ENCODE results near the gene CTSG.
"Not testable (repeated sequence)": the region's sequence is repeated elsewhere in the genome, so short reads cannot be mapped to it uniquely, and the experiment has no call there.

CTSG gene

DNA sequence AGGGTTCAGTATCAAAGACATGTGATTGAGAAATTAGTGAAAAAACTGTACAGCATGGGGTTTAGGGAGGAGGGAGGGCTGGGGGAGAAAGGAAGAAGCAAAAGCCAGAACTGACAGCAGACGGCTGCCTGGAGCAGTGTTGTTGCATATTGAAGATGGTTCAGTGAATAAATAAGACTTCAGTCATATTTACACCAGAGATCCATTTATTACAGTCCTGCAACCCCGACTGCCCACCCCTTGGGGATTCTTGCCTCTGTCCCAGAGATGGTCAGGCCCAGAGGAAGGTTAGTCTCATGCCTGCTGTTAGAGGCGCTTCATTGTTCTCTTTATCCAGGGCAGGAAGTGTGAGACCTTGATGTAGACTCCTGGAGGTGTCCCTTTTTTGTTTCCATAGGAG, 30.2 kb upstream of the CTSG start:
- no peak overlapping the region for H3K27ac ChIP-seq
- TF ChIP-seq, protein P1, sequence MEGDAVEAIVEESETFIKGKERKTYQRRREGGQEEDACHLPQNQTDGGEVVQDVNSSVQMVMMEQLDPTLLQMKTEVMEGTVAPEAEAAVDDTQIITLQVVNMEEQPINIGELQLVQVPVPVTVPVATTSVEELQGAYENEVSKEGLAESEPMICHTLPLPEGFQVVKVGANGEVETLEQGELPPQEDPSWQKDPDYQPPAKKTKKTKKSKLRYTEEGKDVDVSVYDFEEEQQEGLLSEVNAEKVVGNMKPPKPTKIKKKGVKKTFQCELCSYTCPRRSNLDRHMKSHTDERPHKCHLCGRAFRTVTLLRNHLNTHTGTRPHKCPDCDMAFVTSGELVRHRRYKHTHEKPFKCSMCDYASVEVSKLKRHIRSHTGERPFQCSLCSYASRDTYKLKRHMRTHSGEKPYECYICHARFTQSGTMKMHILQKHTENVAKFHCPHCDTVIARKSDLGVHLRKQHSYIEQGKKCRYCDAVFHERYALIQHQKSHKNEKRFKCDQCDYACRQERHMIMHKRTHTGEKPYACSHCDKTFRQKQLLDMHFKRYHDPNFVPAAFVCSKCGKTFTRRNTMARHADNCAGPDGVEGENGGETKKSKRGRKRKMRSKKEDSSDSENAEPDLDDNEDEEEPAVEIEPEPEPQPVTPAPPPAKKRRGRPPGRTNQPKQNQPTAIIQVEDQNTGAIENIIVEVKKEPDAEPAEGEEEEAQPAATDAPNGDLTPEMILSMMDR (conservative IDR thresholded peaks at IDR 0.05): no peak

DNA sequence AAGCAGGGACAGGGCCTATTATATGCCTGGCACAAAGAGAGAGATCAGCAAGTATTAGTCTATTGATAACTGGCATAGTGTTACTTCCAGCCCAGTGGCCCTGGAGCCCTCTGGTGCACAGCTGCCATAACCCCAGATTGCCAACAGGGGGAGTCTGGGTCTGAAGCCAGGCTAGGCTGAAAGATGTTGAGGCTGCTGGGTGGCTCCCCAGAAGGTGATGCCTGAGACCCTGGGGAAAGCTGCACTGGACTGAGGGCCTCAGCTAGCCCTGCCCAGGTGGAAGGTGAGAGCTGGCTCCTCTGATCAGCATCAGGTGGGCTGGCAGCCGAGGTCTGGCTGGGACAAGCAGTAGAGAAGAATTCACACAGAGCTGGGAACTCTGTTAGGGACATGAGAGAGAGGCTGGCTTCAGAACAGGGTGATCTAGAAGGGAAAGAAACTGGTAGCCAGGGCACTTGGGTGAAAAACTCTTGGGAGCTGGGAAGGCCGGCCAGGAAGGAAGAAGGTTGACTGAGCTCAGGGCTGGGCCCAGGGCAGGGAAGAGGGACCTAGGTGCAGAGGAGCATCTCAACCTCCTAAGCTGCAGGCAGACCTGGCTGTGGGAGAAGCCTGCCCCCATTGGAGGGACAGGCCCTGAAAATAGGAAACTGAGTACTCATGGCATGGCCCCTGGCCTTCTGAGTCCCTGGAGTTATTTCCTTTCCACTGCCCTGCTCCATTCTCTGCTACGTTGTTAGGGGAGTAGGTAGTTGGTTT, 29.6 kb upstream of the CTSG start:
- H3K27ac ChIP-seq: no peak overlapping the region
- TF ChIP-seq, protein P1 (conservative IDR thresholded peaks at IDR 0.05): peak; percentile 78

DNA sequence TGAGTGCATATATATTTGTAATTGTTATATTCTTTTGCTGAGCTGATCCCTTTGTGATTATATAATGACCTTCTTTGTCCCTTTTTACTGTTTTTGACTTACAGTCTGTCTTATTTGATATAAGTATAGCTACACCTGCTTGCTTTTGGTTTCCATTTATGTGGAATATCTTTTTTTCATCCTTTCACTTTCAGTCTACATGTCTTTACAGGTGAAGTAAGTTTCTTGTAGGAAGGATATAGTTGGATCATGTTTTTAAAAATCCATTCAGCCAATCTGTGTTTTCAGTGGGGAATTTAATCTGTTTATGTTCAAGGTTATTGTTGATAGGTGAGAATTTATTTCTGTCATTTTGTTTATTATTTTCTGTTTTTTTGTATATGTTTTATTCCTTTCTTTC, 21.4 kb upstream of the CTSG start:
- no peak overlapping the region for H3K27ac ChIP-seq
- TF ChIP-seq, protein P1 (conservative IDR thresholded peaks at IDR 0.05): no peak

DNA sequence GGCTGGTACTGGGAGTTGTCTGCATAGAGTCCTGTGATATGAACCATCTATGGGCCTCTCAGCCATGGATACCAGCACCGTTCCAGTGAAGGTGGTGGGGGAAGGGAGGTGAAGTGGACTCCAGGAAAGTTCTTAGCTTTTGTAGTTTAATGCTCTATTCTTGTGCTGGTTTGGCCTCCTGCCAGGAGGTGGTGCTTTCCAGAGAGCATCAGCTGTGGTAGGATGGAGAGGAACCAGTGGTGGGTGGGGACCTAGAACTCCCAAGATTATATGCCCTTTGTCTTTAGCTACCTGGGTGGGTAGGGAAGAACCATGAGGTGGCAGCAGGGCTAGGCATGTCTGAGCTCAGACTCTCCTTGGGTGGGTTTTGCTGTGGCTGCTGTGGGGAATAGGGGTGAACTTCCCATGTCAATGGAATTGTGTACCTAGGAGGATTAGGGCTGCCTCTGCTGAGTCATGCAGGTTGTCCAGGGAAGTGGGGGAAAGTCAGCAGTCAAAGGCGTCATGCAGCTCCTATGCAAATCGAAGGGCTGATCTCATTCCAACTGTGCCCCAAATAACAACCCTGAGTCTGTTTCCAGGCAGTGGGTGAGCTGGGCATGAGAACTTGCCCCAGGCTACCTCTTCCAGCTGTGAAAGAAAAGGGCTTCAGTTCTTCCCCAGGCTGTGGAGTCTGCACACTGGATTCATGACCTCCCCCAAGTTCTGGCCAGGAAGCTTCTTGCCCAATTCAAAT, 19.2 kb upstream of the CTSG start:
- H3K27ac ChIP-seq: no peak overlapping the region
- TF ChIP-seq, protein P1 (conservative IDR thresholded peaks at IDR 0.05): no peak

DNA sequence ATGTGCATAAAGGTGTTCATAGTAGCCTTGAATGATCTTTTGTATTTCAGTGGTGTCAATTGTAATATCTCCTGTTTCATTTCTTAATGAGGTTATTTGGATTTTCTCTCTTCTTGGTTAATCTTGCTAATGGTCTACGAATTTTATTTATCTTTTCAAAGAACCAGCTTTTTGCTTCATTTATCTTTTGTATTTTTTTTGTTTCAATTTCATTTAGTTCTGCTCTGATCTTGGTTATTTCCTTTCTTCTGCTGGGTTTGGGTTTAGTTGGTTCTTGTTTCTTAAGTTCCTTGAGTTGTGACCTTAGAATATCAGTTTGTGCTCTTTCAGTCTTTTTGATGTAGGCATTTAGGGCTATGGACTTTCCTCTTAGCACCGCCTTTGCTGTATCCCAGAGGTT, 15.0 kb upstream of the CTSG start:
- not testable (repeated sequence) for H3K27ac ChIP-seq

DNA sequence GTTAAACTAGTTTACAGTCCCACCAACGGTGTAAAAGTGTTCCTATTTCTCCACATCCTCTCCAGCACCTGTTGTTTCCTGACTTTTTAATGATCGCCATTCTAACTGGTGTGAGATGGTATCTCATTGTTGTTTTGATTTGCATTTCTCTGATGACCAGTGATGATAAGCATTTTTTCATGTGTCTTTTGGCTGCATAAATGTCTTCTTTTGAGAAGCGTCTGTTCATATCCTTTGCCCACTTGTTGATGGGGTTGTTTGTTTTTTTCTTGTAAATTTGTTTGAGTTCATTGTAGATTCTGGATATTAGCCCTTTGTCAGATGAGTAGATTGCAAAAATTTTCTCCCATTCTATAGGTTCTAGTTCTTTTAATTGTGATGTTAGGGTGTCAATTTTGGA, 8.4 kb upstream of the CTSG start:
- H3K27ac ChIP-seq: not testable (repeated sequence)

DNA sequence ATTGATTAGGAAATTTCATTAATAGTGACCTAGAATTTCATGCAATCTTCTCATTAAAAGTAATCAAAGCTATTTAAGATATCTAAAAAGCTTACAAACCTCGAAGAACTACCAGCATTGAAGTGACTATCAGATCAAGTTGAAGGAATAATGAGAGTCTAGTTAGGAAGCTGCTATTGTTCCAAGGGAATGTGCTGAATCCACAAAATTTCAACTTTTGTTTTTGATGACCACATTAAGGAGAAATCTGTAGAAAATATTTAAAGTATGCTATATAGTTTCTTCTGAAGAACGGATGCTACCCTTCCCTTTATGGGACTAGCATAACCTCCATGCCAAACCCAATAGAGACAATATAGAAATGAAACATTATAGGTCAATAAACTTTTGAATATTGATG, 2.5 kb upstream of the CTSG start:
- TF ChIP-seq, protein P1 (conservative IDR thresholded peaks at IDR 0.05): no peak
- H3K27ac ChIP-seq: no peak overlapping the region

DNA sequence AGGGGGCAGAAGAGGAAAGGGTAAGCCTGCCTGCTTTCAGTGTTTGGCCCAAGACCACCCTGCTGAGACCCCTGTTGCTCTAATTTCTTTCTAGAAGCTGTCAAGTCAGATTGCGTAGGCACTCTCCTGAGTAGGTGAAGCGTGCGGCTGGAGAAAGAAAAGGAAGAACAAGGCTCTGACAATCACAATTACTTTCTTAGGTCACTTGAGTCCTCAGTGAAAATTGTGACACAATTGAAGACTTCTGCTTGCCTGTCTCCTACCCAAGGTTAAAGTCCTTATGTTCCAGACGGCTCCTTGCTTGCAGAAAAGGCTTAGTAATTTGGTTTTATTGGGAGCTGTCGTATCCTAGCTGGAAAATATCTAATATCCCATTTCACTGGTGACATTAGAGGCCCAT, 721 bp upstream of the CTSG start:
- H3K27ac ChIP-seq: no peak overlapping the region
- TF ChIP-seq, protein P1 (conservative IDR thresholded peaks at IDR 0.05): no peak

All from VCaP (cell line).